ENCODE measurements around the gene RRP9.

Gene RRP9

GRCh38 chr3:51938780-51939425, 2.8 kb downstream of the RRP9 start:
- no peaks in the 10 kb centered on the region for H3F3A ChIP-seq (ENCODE audit: low read depth)
- peaks cover 27% of the 10 kb centered on the region; the same call in 1 of the 2 replicates for H3K36me3 ChIP-seq (ENCODE audit: insufficient read depth, low read length)
- H3K4me3 ChIP-seq (ENCODE audit: low read length, poor library complexity, severe bottlenecking): no peak overlapping the region
- H2AFZ ChIP-seq (ENCODE audit: low read length): no peak overlapping the region
- H4K20me1 ChIP-seq (ENCODE audit: insufficient read depth, low read length, poor library complexity, severe bottlenecking): peaks cover 4% of the 10 kb centered on the region
- no peaks in the 10 kb centered on the region for H3K9me3 ChIP-seq (ENCODE audit: insufficient read depth, low read depth, low read length)
- TF ChIP-seq CTCF (conservative IDR thresholded peaks at IDR 0.05; ENCODE audit: low read length) (no peak), EZH2phosphoT487 (IDR thresholded peaks at IDR 0.05; ENCODE audit: borderline replicate concordance) (no peak)
- peak overlapping the region; percentile 5 for H3K4me2 ChIP-seq (ENCODE audit: low read depth, low read length, poor library complexity, severe bottlenecking)
- H3K9ac ChIP-seq (ENCODE audit: low read depth, low read length, poor library complexity, severe bottlenecking): peak overlapping the region; percentile 29
- H3K9me2 ChIP-seq (replicated peaks; ENCODE audit: low read depth, low read length): no peaks in the 10 kb centered on the region
- peaks cover 28% of the 10 kb centered on the region for H3K4me1 ChIP-seq (ENCODE audit: insufficient read depth, low read length, poor library complexity, severe bottlenecking)
- H3K79me2 ChIP-seq (ENCODE audit: insufficient read depth, low read length): peaks cover 23% of the 10 kb centered on the region
- no peaks in the 10 kb centered on the region for H3K27me3 ChIP-seq (ENCODE audit: insufficient read depth, low read length, poor library complexity, severe bottlenecking)

- peaks cover 22% of the 10 kb centered on the region for H3K4me1 ChIP-seq (ENCODE audit: insufficient read depth, low read length, poor library complexity, severe bottlenecking)
- H3K4me3 ChIP-seq (ENCODE audit: low read length, poor library complexity, severe bottlenecking): no peak overlapping the region
- no peaks in the 10 kb centered on the region for H3K9me2 ChIP-seq (replicated peaks; ENCODE audit: low read depth, low read length)
- H3K9me3 ChIP-seq (ENCODE audit: insufficient read depth, low read depth, low read length): no peaks in the 10 kb centered on the region
- H3K4me2 ChIP-seq (ENCODE audit: low read depth, low read length, poor library complexity, severe bottlenecking): peak overlapping the region; percentile 29
- no peak overlapping the region for H2AFZ ChIP-seq (ENCODE audit: low read length)
- H3F3A ChIP-seq (ENCODE audit: low read depth): no peaks in the 10 kb centered on the region
- TF ChIP-seq CTCF (conservative IDR thresholded peaks at IDR 0.05; ENCODE audit: low read length) (no peak), EZH2phosphoT487 (IDR thresholded peaks at IDR 0.05; ENCODE audit: borderline replicate concordance) (no peak)
- no peak overlapping the region for H3K9ac ChIP-seq (ENCODE audit: low read depth, low read length, poor library complexity, severe bottlenecking)
- no peaks in the 10 kb centered on the region for H3K27me3 ChIP-seq (ENCODE audit: insufficient read depth, low read length, poor library complexity, severe bottlenecking)
- peaks cover 23% of the 10 kb centered on the region for H3K79me2 ChIP-seq (ENCODE audit: insufficient read depth, low read length)
- H4K20me1 ChIP-seq (ENCODE audit: insufficient read depth, low read length, poor library complexity, severe bottlenecking): peaks cover 4% of the 10 kb centered on the region
- H3K36me3 ChIP-seq (ENCODE audit: insufficient read depth, low read length): peaks cover 28% of the 10 kb centered on the region; the same call in 1 of the 2 replicates
These were observed 3.9 kb downstream of the RRP9 start for GRCh38 chr3:51937611-51938450.

- Histone ChIP-seq H3K9me2 (replicated peaks; ENCODE audit: low read depth, low read length) (no peaks in the 10 kb centered on the region), H3F3A (ENCODE audit: low read depth) (no peaks in the 10 kb centered on the region), H3K4me2 (ENCODE audit: low read depth, low read length, poor library complexity, severe bottlenecking) (no peak overlapping the region), H4K20me1 (ENCODE audit: insufficient read depth, low read length, poor library complexity, severe bottlenecking) (peaks cover 4% of the 10 kb centered on the region), H3K4me3 (ENCODE audit: low read length, poor library complexity, severe bottlenecking) (no peak overlapping the region), H3K27me3 (ENCODE audit: insufficient read depth, low read length, poor library complexity, severe bottlenecking) (no peaks in the 10 kb centered on the region), H2AFZ (ENCODE audit: low read length) (no peak overlapping the region), H3K9me3 (ENCODE audit: insufficient read depth, low read depth, low read length) (no peaks in the 10 kb centered on the region), H3K79me2 (ENCODE audit: insufficient read depth, low read length) (peaks cover 23% of the 10 kb centered on the region), H3K36me3 (ENCODE audit: insufficient read depth, low read length) (peaks cover 28% of the 10 kb centered on the region; the same call in 1 of the 2 replicates), H3K9ac (ENCODE audit: low read depth, low read length, poor library complexity, severe bottlenecking) (no peak overlapping the region), H3K4me1 (ENCODE audit: insufficient read depth, low read length, poor library complexity, severe bottlenecking) (peaks cover 16% of the 10 kb centered on the region)
- no peak for TF ChIP-seq CTCF (conservative IDR thresholded peaks at IDR 0.05; ENCODE audit: low read length)
- TF ChIP-seq EZH2phosphoT487 (IDR thresholded peaks at IDR 0.05; ENCODE audit: borderline replicate concordance): no peak
These were observed 4.7 kb downstream of the RRP9 start for GRCh38 chr3:51937014-51937413.

All from Loucy (cell line).